Suprapubic skin (tissue), 4 donors: Measurements from ENCODE around the gene ADAMTS12.

Experiments used
- CTCF ChIP-seq, 2 donors: fragments of 200-600 bp in 1 of 2; fragments of 450-650 bp in 1 of 2; sonication (generic) in 1 of 2; IDR thresholded peaks; one replicate each; pipeline ENCODE4 v1.5.1; 2016 to 2019; ENCODE audit warnings: antibody characterized with exemption in 2 of 2, mild to moderate bottlenecking in 1 of 2, moderate library complexity in 1 of 2
- EP300 ChIP-seq: sonication (generic); formaldehyde crosslinking; IDR thresholded peaks from one replicate; pipeline ENCODE4 v1.6.1; 2017; ENCODE audit warnings: antibody characterized with exemption
- POLR2A ChIP-seq, 2 donors: fragments of 450-650 bp; IDR thresholded peaks; one replicate each; pipeline ENCODE4 v1.6.1; 2017; ENCODE audit warnings: antibody characterized with exemption in 2 of 2, mild to moderate bottlenecking in 2 of 2, moderate library complexity in 2 of 2
- POLR2AphosphoS5 ChIP-seq, 3 donors: sonication (generic); formaldehyde crosslinking; IDR thresholded peaks; one replicate each; pipeline ENCODE4 v1.6.1; 2017; ENCODE audit warnings: antibody characterized with exemption in 3 of 3

- TF ChIP-seq CTCF (IDR thresholded peaks at IDR 0.05) (no peak), POLR2A (IDR thresholded peaks at IDR 0.05) (no peak), EP300 (no peak), POLR2AphosphoS5 (IDR thresholded peaks at IDR 0.05) (no peak)
Measured at GRCh38 chr5:33807771-33808170, 84.0 kb downstream of the ADAMTS12 start.
